HAP-1 (cell line): ENCODE data around the gene SLC22A16.
A peak's percentile ranks its signal among the peaks of the same experiment; 100 is the strongest.

Experiments
- DNase-seq, 2 experiments: peaks; one replicate each; pipeline ENCODE4 v3.0.0-alpha.2; 2016 to 2020; ENCODE audit warnings: low spot score in 2 of 2
- H3K27me3 ChIP-seq: fragments of 250-450 bp; sonication (Bioruptor Pico); 2 replicates; pipeline ENCODE4 v1.5.1; 2020; ENCODE audit warnings: low read depth, mild to moderate bottlenecking, moderate library complexity
- H3K36me3 ChIP-seq: fragments of 250-450 bp; sonication (Bioruptor Pico); replicated peaks from 2 replicates; pipeline ENCODE4 v1.5.1; 2020; ENCODE audit warnings: mild to moderate bottlenecking
- H3K4me1 ChIP-seq: fragments of 250-450 bp; sonication (Bioruptor Pico); 2 replicates; pipeline ENCODE4 v1.5.1; 2020; ENCODE audit warnings: mild to moderate bottlenecking
- H3K4me3 ChIP-seq: fragments of 250-450 bp; sonication (Bioruptor Pico); 2 replicates; pipeline ENCODE4 v1.5.1; 2020; ENCODE audit warnings: mild to moderate bottlenecking, moderate library complexity
- H3K9me3 ChIP-seq: fragments of 250-450 bp; sonication (Bioruptor Pico); 2 replicates; pipeline ENCODE4 v1.5.1; 2020; ENCODE audit warnings: mild to moderate bottlenecking, moderate library complexity
- in situ Hi-C: fragments of 300-500 bp; cut with MboI; formaldehyde crosslinking; loops from 3 replicates; pipeline ENCODE4 v1.14.3; 2020; ENCODE audit warnings: low sequenced_read_pairs, inconsistent platforms, mixed read lengths

SLC22A16 gene

GRCh38 chr6:110395221-110395620 lies 81.2 kb downstream of the SLC22A16 start:
- in situ Hi-C loops: loop anchor here (10.0 to 25.0 kb wide), 3 partner anchors 333 to 870 kb away; no protein-coding TSS in a partner anchor
- DNase-seq: no peak
- Histone ChIP-seq H3K9me3 (no peaks in the 10 kb centered on the region), H3K4me1 (peaks cover 5% of the 10 kb centered on the region), H3K36me3 (no peaks in the 10 kb centered on the region), H3K4me3 (no peak overlapping the region), H3K27me3 (no peaks in the 10 kb centered on the region)

DNA sequence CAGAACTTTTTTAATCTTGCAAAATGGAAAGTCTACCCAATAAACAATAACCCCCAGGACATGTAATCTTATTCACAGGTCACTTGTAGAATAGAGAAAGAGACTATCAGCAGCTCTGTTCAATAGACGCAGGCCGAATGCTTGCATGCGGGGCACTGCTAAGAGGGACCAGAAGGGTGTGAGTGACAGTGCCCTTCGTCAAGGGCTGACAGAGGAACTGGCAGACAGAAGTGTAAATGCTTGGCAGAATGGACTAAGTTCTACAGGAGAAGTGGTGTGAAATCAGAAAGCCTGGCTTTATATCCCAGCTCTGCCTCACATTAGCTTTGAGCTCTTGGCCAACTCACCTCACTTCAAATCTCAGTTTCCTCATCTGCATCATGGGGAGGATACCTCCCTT lies 82.0 kb downstream of the SLC22A16 start:
- peaks cover 6% of the 10 kb centered on the region for H3K4me1 ChIP-seq
- H3K27me3 ChIP-seq: no peaks in the 10 kb centered on the region
- H3K9me3 ChIP-seq: no peaks in the 10 kb centered on the region
- DNase-seq: no peak
- in situ Hi-C loops: loop anchor here (10.0 to 25.0 kb wide), 3 partner anchors 332 to 870 kb away; no protein-coding TSS in a partner anchor
- no peaks in the 10 kb centered on the region for H3K36me3 ChIP-seq
- H3K4me3 ChIP-seq: no peak overlapping the region

GRCh38 chr6:110392727-110393126 lies 83.7 kb downstream of the SLC22A16 start:
- DNase-seq: no peak
- H3K9me3 ChIP-seq: no peaks in the 10 kb centered on the region
- no peaks in the 10 kb centered on the region for H3K36me3 ChIP-seq
- H3K4me1 ChIP-seq: peaks cover 12% of the 10 kb centered on the region
- in situ Hi-C loops: loop anchor here (10.0 to 25.0 kb wide), 3 partner anchors 330 to 868 kb away; no protein-coding TSS in a partner anchor
- H3K4me3 ChIP-seq: no peak overlapping the region
- no peaks in the 10 kb centered on the region for H3K27me3 ChIP-seq

- no peaks in the 10 kb centered on the region for H3K9me3 ChIP-seq
- DNase-seq: no peak
- in situ Hi-C loops: loop anchor here (10.0 to 25.0 kb wide), 3 partner anchors 328 to 866 kb away; no protein-coding TSS in a partner anchor
- H3K4me1 ChIP-seq: peaks cover 24% of the 10 kb centered on the region
- no peaks in the 10 kb centered on the region for H3K27me3 ChIP-seq
- no peaks in the 10 kb centered on the region for H3K36me3 ChIP-seq
- no peak overlapping the region for H3K4me3 ChIP-seq
These were observed 86.0 kb downstream of the SLC22A16 start for GRCh38 chr6:110390404-110390803.

- peaks cover 28% of the 10 kb centered on the region for H3K4me1 ChIP-seq
- H3K27me3 ChIP-seq: no peaks in the 10 kb centered on the region
- no peak overlapping the region for H3K4me3 ChIP-seq
- H3K9me3 ChIP-seq: no peaks in the 10 kb centered on the region
- in situ Hi-C loops: loop anchor here (10.0 to 25.0 kb wide), 3 partner anchors 328 to 865 kb away; no protein-coding TSS in a partner anchor
- DNase-seq: no peak
- H3K36me3 ChIP-seq: no peaks in the 10 kb centered on the region
These were observed 86.6 kb downstream of the SLC22A16 start for GRCh38 chr6:110389689-110390382.

DNA sequence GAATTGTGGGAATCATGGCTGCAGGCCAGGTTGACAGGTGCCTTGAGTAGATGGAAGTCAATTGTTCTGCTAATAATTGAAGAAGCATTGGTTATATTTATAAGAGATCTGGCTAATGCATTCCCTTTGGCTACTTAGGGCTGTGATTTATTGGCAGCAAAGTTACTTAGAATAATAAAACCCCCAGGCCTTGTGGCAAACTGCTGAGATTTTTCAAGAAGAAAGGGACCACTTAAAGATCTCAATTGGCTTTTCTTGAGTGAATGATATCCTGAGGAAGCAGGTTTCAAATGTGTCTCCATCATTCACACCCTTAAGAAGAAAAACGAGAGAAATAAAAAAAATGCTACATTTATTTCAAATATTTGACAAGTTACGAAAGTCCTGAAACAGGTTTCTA lies 88.4 kb downstream of the SLC22A16 start:
- Histone ChIP-seq H3K4me1 (peaks cover 28% of the 10 kb centered on the region), H3K4me3 (no peak overlapping the region), H3K36me3 (no peaks in the 10 kb centered on the region), H3K27me3 (no peaks in the 10 kb centered on the region), H3K9me3 (no peaks in the 10 kb centered on the region)
- peak in 1 of 2 experiments; percentile 62 for DNase-seq
- in situ Hi-C loops: loop anchor here (25.0 kb wide), 2 partner anchors 326 to 676 kb away; no protein-coding TSS in a partner anchor

GRCh38 chr6:110385458-110385863 lies 91.0 kb downstream of the SLC22A16 start:
- in situ Hi-C loops: loop anchor here (25.0 kb wide), 2 partner anchors 323 to 673 kb away; no protein-coding TSS in a partner anchor

GRCh38 chr6:110378552-110378951 lies 97.9 kb downstream of the SLC22A16 start:
- Histone ChIP-seq H3K4me1 (no peaks in the 10 kb centered on the region), H3K4me3 (no peak overlapping the region), H3K36me3 (no peaks in the 10 kb centered on the region), H3K9me3 (no peaks in the 10 kb centered on the region), H3K27me3 (no peaks in the 10 kb centered on the region)
- in situ Hi-C loops: loop anchor here (25.0 kb wide), 2 partner anchors 316 to 666 kb away; no protein-coding TSS in a partner anchor
- DNase-seq: peak in 1 of 2 experiments; percentile 57

More at GRCh38 chr6:110385458-110385863, 91.0 kb downstream of the SLC22A16 start:
- Histone ChIP-seq H3K27me3 (no peaks in the 10 kb centered on the region), H3K4me3 (no peak overlapping the region), H3K4me1 (peaks cover 25% of the 10 kb centered on the region), H3K9me3 (no peaks in the 10 kb centered on the region), H3K36me3 (no peaks in the 10 kb centered on the region)
- DNase-seq: no peak
